GM12878 (cell line): Measurements from ENCODE around the gene YPEL4. TPM values are rescaled to one million over a fixed set of nuclear protein-coding genes. Genes with fewer than 3 reads are reported as not detected.

ENCODE experiments used
- ATAC-seq: fragments of 200-7000 bp; cut with Tn5 transposase; 3 replicates; pipeline ENCODE4 v1.9.1; 2020; ENCODE audit warnings: mild to moderate bottlenecking, moderate library complexity
- BruUV-seq: library from RNA; stranded (reverse); fragments of 400-500 nt; replicated peaks from 2 replicates; lab custom pipeline; 2021; lab: Mats Ljungman, UMichigan
- CTCF ChIA-PET: fragments of 300-600 bp; sonication (Branson Sonifier 250); formaldehyde crosslinking; extraction: SDS; loops from one replicate; lab custom pipeline; 2021; ENCODE audit warnings: inconsistent platforms; lab: Yijun Ruan, JAX
- POLR2A ChIA-PET: fragments of 350-600 bp; formaldehyde crosslinking; extraction: SDS; loops from one replicate; lab custom pipeline; 2021; ENCODE audit warnings: inconsistent platforms; lab: Charles Lee
- RAD21 ChIA-PET: fragments of 300-600 bp; sonication (Branson Sonifier 250); formaldehyde crosslinking; loops from one replicate; lab custom pipeline; 2023; ENCODE audit warnings: antibody characterized with exemption; ENCODE audit not compliant: unreplicated experiment; lab: Charles Lee
- SMC1A ChIA-PET: fragments of 300-600 bp; sonication (Branson Sonifier 250); formaldehyde crosslinking; loops from one replicate; lab custom pipeline; 2023; ENCODE audit not compliant: unreplicated experiment, uncharacterized antibody; lab: Charles Lee
- DNase-seq: peaks from one replicate; pipeline ENCODE4 v3.0.0-alpha.2; 2011; ENCODE audit warnings: low read depth, low spot score
- FAIRE-seq: peaks from 3 replicates; lab custom pipeline; 2011; peaks lifted over from hg19 to GRCh38; lab: Jason Lieb, UNC
- H2AFZ ChIP-seq: 2 replicates; pipeline ENCODE4 v1.6.0; 2011; ENCODE audit warnings: low read depth, low read length, control low read depth; ENCODE audit not compliant: control insufficient read depth
- H3K27ac ChIP-seq: 2 replicates; pipeline ENCODE4 v1.5.1; 2011; ENCODE audit warnings: control low read depth; ENCODE audit not compliant: control insufficient read depth, insufficient read depth
- H3K27me3 ChIP-seq, 2 experiments: replicated peaks in 1 of 2; 2 replicates each; pipeline versions ENCODE4 v1.6.0 to v1.6.1; 2011; ENCODE audit warnings: low read length in 1 of 2; ENCODE audit not compliant: control insufficient read depth in 2 of 2, insufficient read depth in 2 of 2
- H3K36me3 ChIP-seq, 2 experiments: 2 replicates each; pipeline ENCODE4 v1.5.1; 2011; ENCODE audit warnings: low read length in 1 of 2; ENCODE audit not compliant: control insufficient read depth in 2 of 2, insufficient read depth in 2 of 2
- H3K4me1 ChIP-seq: 2 replicates; pipeline ENCODE4 v1.6.1; 2011; ENCODE audit warnings: mild to moderate bottlenecking, low read length, moderate library complexity, mixed read lengths; ENCODE audit not compliant: control insufficient read depth, insufficient read depth
- H3K4me2 ChIP-seq: 2 replicates; pipeline ENCODE4 v1.6.0; 2011; ENCODE audit warnings: control low read depth; ENCODE audit not compliant: control insufficient read depth, insufficient read depth
- H3K4me3 ChIP-seq: fragments of 200-600 bp; sonication (generic); 2 replicates; pipeline ENCODE4 v1.5.1; 2016
- H3K79me2 ChIP-seq: 2 replicates; pipeline ENCODE4 v1.6.0; 2011; ENCODE audit warnings: low read length; ENCODE audit not compliant: control insufficient read depth, insufficient read depth
- H3K9ac ChIP-seq: 2 replicates; pipeline ENCODE4 v1.8.0; 2011; ENCODE audit warnings: low read length, control low read depth, mixed read lengths; ENCODE audit not compliant: control insufficient read depth, insufficient read depth
- H3K9me3 ChIP-seq: replicated peaks from 3 replicates; pipeline ENCODE4 v1.5.1; 2011; ENCODE audit warnings: mild to moderate bottlenecking, low read length; ENCODE audit not compliant: control insufficient read depth, insufficient read depth
- H4K20me1 ChIP-seq: 2 replicates; pipeline ENCODE4 v1.6.0; 2011; ENCODE audit not compliant: control insufficient read depth, insufficient read depth
- BHLHE40 ChIP-seq, 2 experiments: fragments of 450-650 bp in 1 of 2; IDR thresholded peaks; 2 replicates each; pipeline ENCODE4 v1.6.1; 2011 to 2017; ENCODE audit warnings: low read depth in 2 of 2, borderline replicate concordance in 1 of 2, improper control_type of control experiment in 1 of 2, low read length in 1 of 2, mild to moderate bottlenecking in 1 of 2
- BMI1 ChIP-seq: fragments of 450-650 bp; IDR thresholded peaks from 2 replicates; pipeline ENCODE4 v1.6.1; 2016; ENCODE audit warnings: mild to moderate bottlenecking, moderate library complexity, borderline replicate concordance
- CHD1 ChIP-seq: IDR thresholded peaks from 2 replicates; pipeline ENCODE4 v1.6.1; 2012; ENCODE audit warnings: low read depth, low read length, improper control_type of control experiment
- FOXK2 ChIP-seq: fragments of 450-650 bp; IDR thresholded peaks from 2 replicates; pipeline ENCODE4 v1.6.1; 2017; ENCODE audit warnings: mild to moderate bottlenecking, moderate library complexity
- IKZF1 ChIP-seq: fragments of 450-650 bp; conservative IDR thresholded peaks from 2 replicates; pipeline ENCODE4 v1.6.1; 2017; ENCODE audit warnings: antibody characterized with exemption, mild to moderate bottlenecking
- RAD21 ChIP-seq: IDR thresholded peaks from 2 replicates; pipeline ENCODE4 v1.6.1; 2011; ENCODE audit warnings: mild to moderate bottlenecking, low read depth, low read length, moderate library complexity; ENCODE audit not compliant: insufficient read depth
- RAD51 ChIP-seq: fragments of 450-650 bp; IDR thresholded peaks from 2 replicates; pipeline ENCODE4 v1.6.1; 2016; ENCODE audit warnings: moderate library complexity, mild to moderate bottlenecking, inconsistent platforms
- SIN3A ChIP-seq: IDR thresholded peaks from 2 replicates; pipeline ENCODE4 v1.6.1; 2012; ENCODE audit warnings: low read depth, low read length, improper control_type of control experiment
- SREBF1 ChIP-seq: IDR thresholded peaks from 2 replicates; pipeline ENCODE4 v1.6.1; 2012; ENCODE audit warnings: mild to moderate bottlenecking, low read length
- WGBS: methylation state at CpG from one replicate; pipeline ENCODE4 v1.1.6; 2016; ENCODE audit warnings: low lambda C conversion rate; ENCODE audit not compliant: insufficient replicate concordance, insufficient coverage; ENCODE audit errors: missing lambda C conversion rate; 5-methylcytosine and 5-hydroxymethylcytosine counted together
- in situ Hi-C: fragments of 300-500 bp; cut with MboI; formaldehyde crosslinking; loops from 9 replicates; pipeline ENCODE4 v1.14.3; 2018; ENCODE audit warnings: mixed read lengths
- intact Hi-C: fragments of 100-400 bp; cut with micrococcal nuclease; formaldehyde crosslinking; loops from one replicate; pipeline ENCODE4 v1.14.2; 2022; ENCODE audit not compliant: unreplicated experiment
- polyA plus RNA-seq, 11 experiments: library from polyadenylated mRNA; depleted of rRNA in 4 of 11; unstranded in 6 of 11; stranded (reverse) in 5 of 11; fragments of >200 nt; fragmentation: Nextera tagmentation in 4 of 11; fragmentation: Illumina TruSeq in 1 of 11; extraction: Ambion mirVana in 4 of 11; extraction: Trizol in 1 of 11; gene quantifications; 1 replicate in 1 of 11; 2 replicates in 10 of 11; pipeline versions ENCODE4 v1.2.1 to v1.2.3, GENCODE V29; 2011 to 2016; ENCODE audit warnings: inconsistent platforms in 2 of 11, missing spikeins in 2 of 11, low read depth in 1 of 11
- total RNA-seq, 4 experiments: library from RNA; depleted of rRNA in 3 of 4; stranded (reverse); fragments of >200 nt in 3 of 4; fragmentation: Illumina TruSeq in 1 of 4; extraction: Trizol in 1 of 4; gene quantifications; 2 replicates each; pipeline versions ENCODE4 v1.2.1 to v1.2.3, GENCODE V29; 2013 to 2021
- TF ChIP-seq, protein P1 (sequence below): fragments of 450-650 bp; IDR thresholded peaks from 2 replicates; pipeline ENCODE4 v1.6.1; 2016; ENCODE audit warnings: mild to moderate bottlenecking
- TF ChIP-seq, protein P2 (sequence below): fragments of 450-650 bp; IDR thresholded peaks from 2 replicates; pipeline ENCODE4 v1.6.1; 2017; ENCODE audit warnings: antibody characterized with exemption, mild to moderate bottlenecking, moderate library complexity
- TF ChIP-seq, protein P3 (sequence below): fragments of 450-650 bp; formaldehyde crosslinking; IDR thresholded peaks from 2 replicates; pipeline ENCODE4 v1.5.0; 2022; ENCODE audit warnings: mild to moderate bottlenecking, missing genetic modification characterization

Gene YPEL4
- total and polyA plus RNA-seq, 10 of the 15 experiments (the other 5 are each of a cell fraction or from before 2014, with no cell fraction given): 0.07 to 0.50 (median 0.13) TPM; not detected in 5

DNA sequence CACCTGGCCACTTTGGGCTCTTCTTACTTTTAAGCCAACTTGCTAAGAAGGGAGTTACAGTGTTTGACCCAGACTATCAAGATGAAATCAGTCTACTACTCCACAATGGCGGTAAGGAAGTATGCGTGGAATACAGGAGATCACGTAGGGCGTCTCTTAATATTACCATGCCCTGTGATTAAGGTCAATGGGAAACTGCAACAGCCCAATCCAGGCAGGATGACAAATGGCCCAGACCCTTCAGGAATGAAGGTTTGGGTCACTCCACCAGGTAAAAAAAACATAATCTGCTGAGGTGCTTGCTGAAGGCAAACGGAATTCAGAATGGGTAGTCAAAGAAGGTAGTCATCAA is 1.0 kb upstream of the YPEL4 start (continued):
- no peak for TF ChIP-seq SIN3A

DNA sequence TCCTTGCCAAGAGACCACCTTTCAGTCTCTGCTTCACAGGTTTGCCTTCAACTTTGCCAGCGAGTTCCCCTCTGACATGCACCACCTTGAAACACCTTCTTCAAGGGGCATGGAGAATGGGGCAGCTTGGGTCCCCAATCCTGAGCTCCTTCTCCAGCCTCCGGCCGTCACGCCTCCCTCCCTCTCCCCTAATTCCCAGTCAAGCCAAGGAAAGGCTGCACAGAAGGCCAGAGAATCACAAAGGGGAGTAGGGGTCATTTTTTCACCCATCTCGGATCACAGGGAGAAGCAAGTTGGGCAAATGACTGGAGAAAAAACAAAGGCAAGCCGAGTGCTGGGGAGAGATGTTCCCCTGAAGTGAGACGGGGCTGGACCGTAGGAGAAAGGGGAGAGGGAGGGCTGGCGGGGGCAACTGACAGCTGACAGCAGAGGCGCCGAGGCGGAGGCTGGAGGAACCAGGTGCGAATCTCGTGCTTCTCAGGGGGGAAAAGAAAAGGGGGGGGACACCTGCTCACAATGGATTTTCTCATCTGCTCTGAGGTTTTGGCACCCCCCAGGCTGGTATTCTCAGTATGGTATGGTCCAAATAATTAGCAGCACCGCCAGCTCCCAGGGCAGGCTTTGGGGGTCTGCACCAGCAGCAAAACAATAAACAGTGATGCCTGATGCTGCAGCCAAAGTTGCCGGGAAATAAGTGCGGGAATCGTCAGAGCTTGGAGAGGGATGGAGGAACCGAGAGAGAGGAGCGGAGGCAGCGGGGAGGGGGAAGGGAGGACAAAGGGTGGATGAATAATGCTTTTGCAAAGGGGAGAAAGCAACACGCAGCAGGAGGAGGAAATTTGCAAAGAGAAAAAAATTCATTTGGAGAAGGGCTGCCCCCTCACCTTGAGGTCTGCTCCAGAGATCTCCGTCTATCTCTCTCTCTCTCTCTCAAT is 644 bp downstream of the YPEL4 start:
- Histone ChIP-seq H3K36me3 (no peaks in the 10 kb centered on the region), H2AFZ (no peak overlapping the region), H3K79me2 (no peaks in the 10 kb centered on the region), H3K9ac (no peak overlapping the region), H3K27me3 (peaks cover 12 to 17% of the 10 kb centered on the region in 2 experiments), H3K9me3 (no peaks in the 10 kb centered on the region), H3K27ac (no peak overlapping the region), H4K20me1 (no peaks in the 10 kb centered on the region), H3K4me3 (peak overlapping the region; percentile 60; the same call in 1 of the 2 replicates), H3K4me2 (peak overlapping the region; percentile 75), H3K4me1 (peaks cover 12% of the 10 kb centered on the region)
- SMC1A ChIA-PET: interaction anchor here (1.0 to 2.1 kb wide), 2 partner anchors 8 to 81 kb away, joined by 3 to 6 read pairs; partner anchors contain the start of gene UBE2L6
- no peak for DNase-seq
- intact Hi-C loops: no loop called here
- RAD21 ChIA-PET: interaction anchor here (0.7 to 1.2 kb wide), 2 partner anchors 66 to 634 kb away, joined by 3 to 4 read pairs; no protein-coding TSS in a partner anchor
- in situ Hi-C loops: no loop called here
- no peak for FAIRE-seq
- BruUV-seq: no TSS peak
- POLR2A ChIA-PET: interaction anchor here (0.7 to 1.0 kb wide), 2 partner anchors 10 to 13 kb away, joined by 3 to 10 read pairs; no protein-coding TSS in a partner anchor
- no peak for ATAC-seq
- CTCF ChIA-PET: interaction anchor here (0.7 to 13.9 kb wide), 10 partner anchors 9 to 326 kb away, joined by 3 to 319 read pairs (median 4); partner anchors contain the start of gene UBE2L6
- WGBS: 13% methylated on average over 16 of the region's 23 CpGs
- TF ChIP-seq BMI1 (no peak), CHD1 (peak; percentile 92; the same call in 1 of the 2 replicates), SREBF1 (peak; percentile 44; the same call in 1 of the 2 replicates), BHLHE40 (IDR thresholded peaks at IDR 0.05; ENCODE audit: borderline replicate concordance in 1 of 2, low read depth in 2 of 2, low read length in 1 of 2) (peak; percentile 82 to 84; a peak in 2 of 4 replicates), RAD21 (no peak), FOXK2 (peak; percentile 90), RAD51 (no peak), IKZF1 (peak; percentile 35; the same call in 1 of the 2 replicates)
- TF ChIP-seq, protein P1, sequence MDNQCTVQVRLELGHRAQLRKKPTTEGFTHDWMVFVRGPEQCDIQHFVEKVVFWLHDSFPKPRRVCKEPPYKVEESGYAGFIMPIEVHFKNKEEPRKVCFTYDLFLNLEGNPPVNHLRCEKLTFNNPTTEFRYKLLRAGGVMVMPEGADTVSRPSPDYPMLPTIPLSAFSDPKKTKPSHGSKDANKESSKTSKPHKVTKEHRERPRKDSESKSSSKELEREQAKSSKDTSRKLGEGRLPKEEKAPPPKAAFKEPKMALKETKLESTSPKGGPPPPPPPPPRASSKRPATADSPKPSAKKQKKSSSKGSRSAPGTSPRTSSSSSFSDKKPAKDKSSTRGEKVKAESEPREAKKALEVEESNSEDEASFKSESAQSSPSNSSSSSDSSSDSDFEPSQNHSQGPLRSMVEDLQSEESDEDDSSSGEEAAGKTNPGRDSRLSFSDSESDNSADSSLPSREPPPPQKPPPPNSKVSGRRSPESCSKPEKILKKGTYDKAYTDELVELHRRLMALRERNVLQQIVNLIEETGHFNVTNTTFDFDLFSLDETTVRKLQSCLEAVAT: peak; percentile 17; the same call in 1 of the 2 replicates
- TF ChIP-seq, protein P2, sequence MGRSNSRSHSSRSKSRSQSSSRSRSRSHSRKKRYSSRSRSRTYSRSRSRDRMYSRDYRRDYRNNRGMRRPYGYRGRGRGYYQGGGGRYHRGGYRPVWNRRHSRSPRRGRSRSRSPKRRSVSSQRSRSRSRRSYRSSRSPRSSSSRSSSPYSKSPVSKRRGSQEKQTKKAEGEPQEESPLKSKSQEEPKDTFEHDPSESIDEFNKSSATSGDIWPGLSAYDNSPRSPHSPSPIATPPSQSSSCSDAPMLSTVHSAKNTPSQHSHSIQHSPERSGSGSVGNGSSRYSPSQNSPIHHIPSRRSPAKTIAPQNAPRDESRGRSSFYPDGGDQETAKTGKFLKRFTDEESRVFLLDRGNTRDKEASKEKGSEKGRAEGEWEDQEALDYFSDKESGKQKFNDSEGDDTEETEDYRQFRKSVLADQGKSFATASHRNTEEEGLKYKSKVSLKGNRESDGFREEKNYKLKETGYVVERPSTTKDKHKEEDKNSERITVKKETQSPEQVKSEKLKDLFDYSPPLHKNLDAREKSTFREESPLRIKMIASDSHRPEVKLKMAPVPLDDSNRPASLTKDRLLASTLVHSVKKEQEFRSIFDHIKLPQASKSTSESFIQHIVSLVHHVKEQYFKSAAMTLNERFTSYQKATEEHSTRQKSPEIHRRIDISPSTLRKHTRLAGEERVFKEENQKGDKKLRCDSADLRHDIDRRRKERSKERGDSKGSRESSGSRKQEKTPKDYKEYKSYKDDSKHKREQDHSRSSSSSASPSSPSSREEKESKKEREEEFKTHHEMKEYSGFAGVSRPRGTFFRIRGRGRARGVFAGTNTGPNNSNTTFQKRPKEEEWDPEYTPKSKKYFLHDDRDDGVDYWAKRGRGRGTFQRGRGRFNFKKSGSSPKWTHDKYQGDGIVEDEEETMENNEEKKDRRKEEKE: peak; percentile 79
- TF ChIP-seq, protein P3, sequence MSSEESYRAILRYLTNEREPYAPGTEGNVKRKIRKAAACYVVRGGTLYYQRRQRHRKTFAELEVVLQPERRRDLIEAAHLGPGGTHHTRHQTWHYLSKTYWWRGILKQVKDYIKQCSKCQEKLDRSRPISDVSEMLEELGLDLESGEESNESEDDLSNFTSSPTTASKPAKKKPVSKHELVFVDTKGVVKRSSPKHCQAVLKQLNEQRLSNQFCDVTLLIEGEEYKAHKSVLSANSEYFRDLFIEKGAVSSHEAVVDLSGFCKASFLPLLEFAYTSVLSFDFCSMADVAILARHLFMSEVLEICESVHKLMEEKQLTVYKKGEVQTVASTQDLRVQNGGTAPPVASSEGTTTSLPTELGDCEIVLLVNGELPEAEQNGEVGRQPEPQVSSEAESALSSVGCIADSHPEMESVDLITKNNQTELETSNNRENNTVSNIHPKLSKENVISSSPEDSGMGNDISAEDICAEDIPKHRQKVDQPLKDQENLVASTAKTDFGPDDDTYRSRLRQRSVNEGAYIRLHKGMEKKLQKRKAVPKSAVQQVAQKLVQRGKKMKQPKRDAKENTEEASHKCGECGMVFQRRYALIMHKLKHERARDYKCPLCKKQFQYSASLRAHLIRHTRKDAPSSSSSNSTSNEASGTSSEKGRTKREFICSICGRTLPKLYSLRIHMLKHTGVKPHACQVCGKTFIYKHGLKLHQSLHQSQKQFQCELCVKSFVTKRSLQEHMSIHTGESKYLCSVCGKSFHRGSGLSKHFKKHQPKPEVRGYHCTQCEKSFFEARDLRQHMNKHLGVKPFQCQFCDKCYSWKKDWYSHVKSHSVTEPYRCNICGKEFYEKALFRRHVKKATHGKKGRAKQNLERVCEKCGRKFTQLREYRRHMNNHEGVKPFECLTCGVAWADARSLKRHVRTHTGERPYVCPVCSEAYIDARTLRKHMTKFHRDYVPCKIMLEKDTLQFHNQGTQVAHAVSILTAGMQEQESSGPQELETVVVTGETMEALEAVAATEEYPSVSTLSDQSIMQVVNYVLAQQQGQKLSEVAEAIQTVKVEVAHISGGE (CRISPR knock-in tag): no peak
